ENCODE data around the gene TTLL12. TPM values are rescaled to one million over a fixed set of nuclear protein-coding genes. Genes with fewer than 3 reads are reported as not detected.

TTLL12 gene
- total and polyA plus RNA-seq, 2 donors (not counting 1 experiment from before 2014, with no cell fraction given) = 11.0 to 21.3 TPM

GRCh38 chr22:43155789-43156188 lies 31.1 kb downstream of the TTLL12 start:
- ATAC-seq (ENCODE audit: low read depth) (no peak), DNase-seq (no peak)
- Mint-ChIP-seq H3K9me3 (ENCODE audit: insufficient read depth) (no peaks in the 10 kb centered on the region), H3K4me3 (no peak overlapping the region), H3K27me3 (no peaks in the 10 kb centered on the region), H3K27ac (no peak overlapping the region), H3K4me1 (peaks cover 24% of the 10 kb centered on the region)
- peaks cover 23% of the 10 kb centered on the region for H4K20me1 ChIP-seq (ENCODE audit: control insufficient read depth, insufficient read depth, low read length, poor library complexity, severe bottlenecking)
- H3K36me3 ChIP-seq (replicated peaks in 1 of 2; ENCODE audit: control extremely low read depth in 1 of 2, control insufficient read depth in 1 of 2, extremely low read depth in 1 of 2, insufficient read depth in 2 of 2, low read length in 1 of 2) = peaks cover 0 to 1% of the 10 kb centered on the region in 2 experiments
- no peaks in the 10 kb centered on the region for H3K27me3 ChIP-seq (replicated peaks in 1 of 4; ENCODE audit: control extremely low read depth in 1 of 4, control insufficient read depth in 3 of 4, insufficient read depth in 4 of 4, low read length in 3 of 4)
- CTCF ChIA-PET = no interaction called here
- H2AFZ ChIP-seq (ENCODE audit: insufficient read depth, low read depth, low read length, poor library complexity, severe bottlenecking) = no peak overlapping the region
- no peak overlapping the region for H3K4me2 ChIP-seq (replicated peaks; ENCODE audit: low read depth, low read length, poor library complexity, severe bottlenecking)
- POLR2A ChIA-PET = no interaction called here
- H3K79me2 ChIP-seq (ENCODE audit: control insufficient read depth, insufficient read depth, low read length) = peaks cover 19% of the 10 kb centered on the region
- no peak overlapping the region for H3K9ac ChIP-seq (ENCODE audit: low read length)
- H3K9me3 ChIP-seq (ENCODE audit: control extremely low read depth in 1 of 3, control insufficient read depth in 2 of 3, insufficient read depth in 1 of 3, low read length in 2 of 3) = no peaks in the 10 kb centered on the region
- H3K4me1 ChIP-seq (ENCODE audit: control insufficient read depth in 2 of 2, insufficient read depth in 2 of 2, low read length in 2 of 2) = peaks cover 10 to 26% of the 10 kb centered on the region in 2 donors
- 60% methylated on average over 5 of the region's 5 CpGs for WGBS (ENCODE audit: insufficient coverage)
- H3K27ac ChIP-seq (ENCODE audit: low read length in 2 of 2) = no peak overlapping the region
- no peak overlapping the region for H3K4me3 ChIP-seq (ENCODE audit: control extremely low read depth in 1 of 5, extremely low read depth in 1 of 5, insufficient read depth in 1 of 5, low read depth in 2 of 5, low read length in 4 of 5)
- intact Hi-C loops (cut with micrococcal nuclease) = no loop called here
- TF ChIP-seq, protein P1, sequence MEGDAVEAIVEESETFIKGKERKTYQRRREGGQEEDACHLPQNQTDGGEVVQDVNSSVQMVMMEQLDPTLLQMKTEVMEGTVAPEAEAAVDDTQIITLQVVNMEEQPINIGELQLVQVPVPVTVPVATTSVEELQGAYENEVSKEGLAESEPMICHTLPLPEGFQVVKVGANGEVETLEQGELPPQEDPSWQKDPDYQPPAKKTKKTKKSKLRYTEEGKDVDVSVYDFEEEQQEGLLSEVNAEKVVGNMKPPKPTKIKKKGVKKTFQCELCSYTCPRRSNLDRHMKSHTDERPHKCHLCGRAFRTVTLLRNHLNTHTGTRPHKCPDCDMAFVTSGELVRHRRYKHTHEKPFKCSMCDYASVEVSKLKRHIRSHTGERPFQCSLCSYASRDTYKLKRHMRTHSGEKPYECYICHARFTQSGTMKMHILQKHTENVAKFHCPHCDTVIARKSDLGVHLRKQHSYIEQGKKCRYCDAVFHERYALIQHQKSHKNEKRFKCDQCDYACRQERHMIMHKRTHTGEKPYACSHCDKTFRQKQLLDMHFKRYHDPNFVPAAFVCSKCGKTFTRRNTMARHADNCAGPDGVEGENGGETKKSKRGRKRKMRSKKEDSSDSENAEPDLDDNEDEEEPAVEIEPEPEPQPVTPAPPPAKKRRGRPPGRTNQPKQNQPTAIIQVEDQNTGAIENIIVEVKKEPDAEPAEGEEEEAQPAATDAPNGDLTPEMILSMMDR (IDR thresholded peaks at IDR 0.05) = no peak
- no peak for TF ChIP-seq EZH2 (IDR thresholded peaks at IDR 0.05; ENCODE audit: borderline replicate concordance, insufficient read depth, low read depth, low read length, poor library complexity, severe bottlenecking)

DNA sequence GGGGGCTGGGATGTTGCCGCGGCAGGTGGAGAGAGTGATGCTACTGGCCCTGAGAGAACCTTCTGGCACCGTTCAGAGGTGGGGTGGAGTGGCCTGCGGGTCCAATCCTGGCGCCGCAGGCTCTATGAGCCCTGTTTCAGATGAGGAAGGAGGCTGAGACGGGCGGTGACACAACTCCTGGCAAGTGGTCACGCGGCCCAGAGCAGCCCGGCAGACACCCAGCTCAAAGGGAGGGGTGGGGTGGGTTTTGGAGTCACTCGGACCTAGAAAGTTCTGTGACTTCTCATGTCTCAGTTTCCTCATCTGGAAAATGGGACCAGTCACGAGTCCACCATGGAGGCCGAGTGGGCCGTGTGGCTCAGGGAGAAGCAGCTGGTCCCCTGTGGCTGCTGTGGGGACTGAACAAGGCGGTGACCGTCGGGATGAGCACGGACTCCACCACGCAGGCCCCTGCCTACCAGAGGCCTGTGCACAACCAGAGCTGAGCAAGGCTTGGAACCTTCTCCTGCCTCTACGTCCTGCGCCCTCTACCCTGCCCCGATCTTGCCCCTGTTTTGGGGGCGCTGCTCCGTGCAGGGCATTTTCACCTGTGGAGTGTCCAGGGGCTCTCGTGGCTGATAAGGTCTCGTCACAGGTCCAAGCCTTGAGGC lies 31.9 kb downstream of the TTLL12 start:
- H3K4me2 ChIP-seq (replicated peaks; ENCODE audit: low read depth, low read length, poor library complexity, severe bottlenecking) = no peak overlapping the region
- H3K4me1 ChIP-seq (ENCODE audit: control insufficient read depth in 2 of 2, insufficient read depth in 2 of 2, low read length in 2 of 2) = peaks cover 12 to 30% of the 10 kb centered on the region in 2 donors
- no peak overlapping the region for H3K4me3 Mint-ChIP-seq
- no peak overlapping the region for H3K27ac ChIP-seq (ENCODE audit: low read length in 2 of 2)
- H3K27me3 ChIP-seq (replicated peaks in 1 of 4; ENCODE audit: control extremely low read depth in 1 of 4, control insufficient read depth in 3 of 4, insufficient read depth in 4 of 4, low read length in 3 of 4) = no peaks in the 10 kb centered on the region
- WGBS (ENCODE audit: insufficient coverage) = 95% methylated on average over 26 of the region's 27 CpGs
- no peaks in the 10 kb centered on the region for H3K9me3 Mint-ChIP-seq (ENCODE audit: insufficient read depth)
- no peak overlapping the region for H3K9ac ChIP-seq (ENCODE audit: low read length)
- CTCF ChIA-PET = no interaction called here
- H3K9me3 ChIP-seq (ENCODE audit: control extremely low read depth in 1 of 3, control insufficient read depth in 2 of 3, insufficient read depth in 1 of 3, low read length in 2 of 3) = no peaks in the 10 kb centered on the region
- no peaks in the 10 kb centered on the region for H3K27me3 Mint-ChIP-seq
- H3K4me3 ChIP-seq (ENCODE audit: control extremely low read depth in 1 of 5, extremely low read depth in 1 of 5, insufficient read depth in 1 of 5, low read depth in 2 of 5, low read length in 4 of 5) = no peak overlapping the region
- TF ChIP-seq, protein P1 (IDR thresholded peaks at IDR 0.05) = no peak
- POLR2A ChIA-PET = no interaction called here
- no peak overlapping the region for H2AFZ ChIP-seq (ENCODE audit: insufficient read depth, low read depth, low read length, poor library complexity, severe bottlenecking)
- no peak for DNase-seq
- H3K79me2 ChIP-seq (ENCODE audit: control insufficient read depth, insufficient read depth, low read length) = peaks cover 25% of the 10 kb centered on the region
- peaks cover 23% of the 10 kb centered on the region for H4K20me1 ChIP-seq (ENCODE audit: control insufficient read depth, insufficient read depth, low read length, poor library complexity, severe bottlenecking)
- H3K36me3 ChIP-seq (replicated peaks in 1 of 2; ENCODE audit: control extremely low read depth in 1 of 2, control insufficient read depth in 1 of 2, extremely low read depth in 1 of 2, insufficient read depth in 2 of 2, low read length in 1 of 2) = no peaks in the 10 kb centered on the region
- H3K4me1 Mint-ChIP-seq = peaks cover 26% of the 10 kb centered on the region
- intact Hi-C loops (cut with micrococcal nuclease) = no loop called here
- no peak for ATAC-seq (ENCODE audit: low read depth)
- no peak overlapping the region for H3K27ac Mint-ChIP-seq

Measured in B cell (primary cell).